GM12878 (cell line): ENCODE data around the gene NHEJ1. TPM values are rescaled to one million over a fixed set of nuclear protein-coding genes. Genes with fewer than 3 reads are reported as not detected.

Source experiments
- ATAC-seq: fragments of 200-7000 bp; cut with Tn5 transposase; 3 replicates; pipeline ENCODE4 v1.9.1; 2020; ENCODE audit warnings: mild to moderate bottlenecking, moderate library complexity
- BruUV-seq: library from RNA; stranded (reverse); fragments of 400-500 nt; replicated peaks from 2 replicates; lab custom pipeline; 2021; lab: Mats Ljungman, UMichigan
- CTCF ChIA-PET: fragments of 300-600 bp; sonication (Branson Sonifier 250); formaldehyde crosslinking; extraction: SDS; loops from one replicate; lab custom pipeline; 2021; ENCODE audit warnings: inconsistent platforms; lab: Yijun Ruan, JAX
- POLR2A ChIA-PET: fragments of 350-600 bp; formaldehyde crosslinking; extraction: SDS; loops from one replicate; lab custom pipeline; 2021; ENCODE audit warnings: inconsistent platforms; lab: Charles Lee
- RAD21 ChIA-PET: fragments of 300-600 bp; sonication (Branson Sonifier 250); formaldehyde crosslinking; loops from one replicate; lab custom pipeline; 2023; ENCODE audit warnings: antibody characterized with exemption; ENCODE audit not compliant: unreplicated experiment; lab: Charles Lee
- SMC1A ChIA-PET: fragments of 300-600 bp; sonication (Branson Sonifier 250); formaldehyde crosslinking; loops from one replicate; lab custom pipeline; 2023; ENCODE audit not compliant: unreplicated experiment, uncharacterized antibody; lab: Charles Lee
- DNase-seq: peaks from one replicate; pipeline ENCODE4 v3.0.0-alpha.2; 2011; ENCODE audit warnings: low read depth, low spot score
- FAIRE-seq: peaks from 3 replicates; lab custom pipeline; 2011; peaks lifted over from hg19 to GRCh38; lab: Jason Lieb, UNC
- H2AFZ ChIP-seq: 2 replicates; pipeline ENCODE4 v1.6.0; 2011; ENCODE audit warnings: low read depth, low read length, control low read depth; ENCODE audit not compliant: control insufficient read depth
- H3K27ac ChIP-seq: 2 replicates; pipeline ENCODE4 v1.5.1; 2011; ENCODE audit warnings: control low read depth; ENCODE audit not compliant: control insufficient read depth, insufficient read depth
- H3K27me3 ChIP-seq, 2 experiments: replicated peaks in 1 of 2; 2 replicates each; pipeline versions ENCODE4 v1.6.0 to v1.6.1; 2011; ENCODE audit warnings: low read length in 1 of 2; ENCODE audit not compliant: control insufficient read depth in 2 of 2, insufficient read depth in 2 of 2
- H3K36me3 ChIP-seq, 2 experiments: 2 replicates each; pipeline ENCODE4 v1.5.1; 2011; ENCODE audit warnings: low read length in 1 of 2; ENCODE audit not compliant: control insufficient read depth in 2 of 2, insufficient read depth in 2 of 2
- H3K4me1 ChIP-seq: 2 replicates; pipeline ENCODE4 v1.6.1; 2011; ENCODE audit warnings: mild to moderate bottlenecking, low read length, moderate library complexity, mixed read lengths; ENCODE audit not compliant: control insufficient read depth, insufficient read depth
- H3K4me2 ChIP-seq: 2 replicates; pipeline ENCODE4 v1.6.0; 2011; ENCODE audit warnings: control low read depth; ENCODE audit not compliant: control insufficient read depth, insufficient read depth
- H3K4me3 ChIP-seq: fragments of 200-600 bp; sonication (generic); 2 replicates; pipeline ENCODE4 v1.5.1; 2016
- H3K79me2 ChIP-seq: 2 replicates; pipeline ENCODE4 v1.6.0; 2011; ENCODE audit warnings: low read length; ENCODE audit not compliant: control insufficient read depth, insufficient read depth
- H3K9ac ChIP-seq: 2 replicates; pipeline ENCODE4 v1.8.0; 2011; ENCODE audit warnings: low read length, control low read depth, mixed read lengths; ENCODE audit not compliant: control insufficient read depth, insufficient read depth
- H3K9me3 ChIP-seq: replicated peaks from 3 replicates; pipeline ENCODE4 v1.5.1; 2011; ENCODE audit warnings: mild to moderate bottlenecking, low read length; ENCODE audit not compliant: control insufficient read depth, insufficient read depth
- H4K20me1 ChIP-seq: 2 replicates; pipeline ENCODE4 v1.6.0; 2011; ENCODE audit not compliant: control insufficient read depth, insufficient read depth
- CREM ChIP-seq: IDR thresholded peaks from 2 replicates; pipeline ENCODE4 v1.6.1; 2014; ENCODE audit warnings: antibody characterized with exemption, low read depth
- EGR1 ChIP-seq, 2 experiments: IDR thresholded peaks; 1 replicate in 1 of 2; 2 replicates in 1 of 2; pipeline ENCODE4 v1.6.1; 2011 to 2012; ENCODE audit warnings: low read depth in 2 of 2, low read length in 2 of 2, borderline replicate concordance in 1 of 2, mild to moderate bottlenecking in 1 of 2, moderate library complexity in 1 of 2
- HDAC6 ChIP-seq: fragments of 200-600 bp; sonication (generic); IDR thresholded peaks from one replicate; pipeline ENCODE4 v1.8.0; 2017; ENCODE audit warnings: antibody characterized with exemption; ENCODE audit not compliant: unreplicated experiment
- KLF5 ChIP-seq: fragments of 450-650 bp; IDR thresholded peaks from 2 replicates; pipeline ENCODE4 v1.6.1; 2014; ENCODE audit warnings: mild to moderate bottlenecking; ENCODE audit not compliant: partially characterized antibody
- NFXL1 ChIP-seq: fragments of 450-650 bp; IDR thresholded peaks from 2 replicates; pipeline ENCODE4 v1.6.1; 2017; ENCODE audit warnings: antibody characterized with exemption, mild to moderate bottlenecking, borderline replicate concordance
- NR2C2 ChIP-seq: IDR thresholded peaks from 2 replicates; pipeline ENCODE4 v1.6.1; 2011; ENCODE audit warnings: borderline replicate concordance, low read depth; ENCODE audit not compliant: control insufficient read depth, insufficient read length
- POLR2AphosphoS2 ChIP-seq: IDR thresholded peaks from 2 replicates; pipeline ENCODE4 v1.6.1; 2011; ENCODE audit warnings: low read depth, mild to moderate bottlenecking, low read length, improper control_type of control experiment, moderate library complexity
- POLR2AphosphoS5 ChIP-seq: IDR thresholded peaks from 2 replicates; pipeline ENCODE4 v1.6.1; 2011; ENCODE audit warnings: mild to moderate bottlenecking, low read length, inconsistent platforms
- RCOR1 ChIP-seq: conservative IDR thresholded peaks from 2 replicates; pipeline ENCODE4 v1.6.1; 2012; ENCODE audit warnings: low read depth, low read length, improper control_type of control experiment
- SREBF2 ChIP-seq: IDR thresholded peaks from 2 replicates; pipeline ENCODE4 v1.6.1; 2012; ENCODE audit warnings: mild to moderate bottlenecking, low read length
- SRF ChIP-seq, 2 experiments: IDR thresholded peaks; 2 replicates each; pipeline ENCODE4 v1.6.1; 2011; ENCODE audit warnings: low read depth in 2 of 2, low read length in 2 of 2, mild to moderate bottlenecking in 1 of 2, moderate library complexity in 1 of 2
- WGBS: methylation state at CpG from one replicate; pipeline ENCODE4 v1.1.6; 2016; ENCODE audit warnings: low lambda C conversion rate; ENCODE audit not compliant: insufficient replicate concordance, insufficient coverage; ENCODE audit errors: missing lambda C conversion rate; 5-methylcytosine and 5-hydroxymethylcytosine counted together
- in situ Hi-C: fragments of 300-500 bp; cut with MboI; formaldehyde crosslinking; loops from 9 replicates; pipeline ENCODE4 v1.14.3; 2018; ENCODE audit warnings: mixed read lengths
- intact Hi-C: fragments of 100-400 bp; cut with micrococcal nuclease; formaldehyde crosslinking; loops from one replicate; pipeline ENCODE4 v1.14.2; 2022; ENCODE audit not compliant: unreplicated experiment
- polyA plus RNA-seq, 11 experiments: library from polyadenylated mRNA; depleted of rRNA in 4 of 11; unstranded in 6 of 11; stranded (reverse) in 5 of 11; fragments of >200 nt; fragmentation: Nextera tagmentation in 4 of 11; fragmentation: Illumina TruSeq in 1 of 11; extraction: Ambion mirVana in 4 of 11; extraction: Trizol in 1 of 11; gene quantifications; 1 replicate in 1 of 11; 2 replicates in 10 of 11; pipeline versions ENCODE4 v1.2.1 to v1.2.3, GENCODE V29; 2011 to 2016; ENCODE audit warnings: inconsistent platforms in 2 of 11, missing spikeins in 2 of 11, low read depth in 1 of 11
- total RNA-seq, 4 experiments: library from RNA; depleted of rRNA in 3 of 4; stranded (reverse); fragments of >200 nt in 3 of 4; fragmentation: Illumina TruSeq in 1 of 4; extraction: Trizol in 1 of 4; gene quantifications; 2 replicates each; pipeline versions ENCODE4 v1.2.1 to v1.2.3, GENCODE V29; 2013 to 2021
- TF ChIP-seq, protein P1 (sequence below), 3 experiments: IDR thresholded peaks in 2 of 3; conservative IDR thresholded peaks in 1 of 3; 2 replicates each; pipeline ENCODE4 v1.5.1; 2011; ENCODE audit warnings: low read depth in 3 of 3, low read length in 3 of 3, mild to moderate bottlenecking in 3 of 3, control low read depth in 2 of 3, moderate library complexity in 2 of 3, inconsistent platforms in 1 of 3, mixed read lengths in 1 of 3; ENCODE audit not compliant: control insufficient read depth in 2 of 3, insufficient read depth in 1 of 3; ENCODE audit errors: extremely low read depth in 1 of 3
- TF ChIP-seq, protein P2 (sequence below): IDR thresholded peaks from 2 replicates; pipeline ENCODE4 v1.6.1; 2011; ENCODE audit warnings: low read depth, low read length, improper control_type of control experiment, borderline replicate concordance

NHEJ1 gene
- total and polyA plus RNA-seq, 10 of the 15 experiments (the other 5 are each of a cell fraction or from before 2014, with no cell fraction given): 11.8 to 20.2 (median 17.0) TPM

DNA sequence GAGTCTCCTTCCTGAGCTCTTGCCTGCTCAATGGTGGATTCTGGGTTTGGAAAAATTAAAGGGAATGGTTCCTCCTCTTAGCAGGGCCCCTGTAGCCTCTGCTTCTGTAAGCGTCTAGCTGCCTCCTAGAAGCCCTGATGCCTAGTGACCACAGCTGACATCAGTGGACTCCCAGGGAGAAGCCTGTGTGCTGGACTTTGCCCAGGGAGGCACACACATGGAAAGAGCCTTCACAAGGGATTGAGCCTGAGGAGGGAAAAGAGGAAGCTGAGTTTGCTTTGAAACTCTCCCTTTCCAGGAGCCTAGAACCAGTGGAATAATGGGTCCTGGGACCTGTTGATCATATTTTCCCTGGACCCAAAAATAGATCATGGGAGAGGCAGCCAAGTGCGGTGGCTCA is 117.9 kb downstream of the NHEJ1 start:
- Histone ChIP-seq H3K9ac (no peak overlapping the region), H3K27ac (no peak overlapping the region), H3K4me3 (no peak overlapping the region), H3K36me3 (no peaks in the 10 kb centered on the region), H3K9me3 (no peaks in the 10 kb centered on the region), H4K20me1 (no peaks in the 10 kb centered on the region), H3K27me3 (peaks cover 0 to 13% of the 10 kb centered on the region in 2 experiments; a peak in 2 of 4 replicates), H3K4me2 (no peak overlapping the region), H3K4me1 (no peaks in the 10 kb centered on the region), H3K79me2 (no peaks in the 10 kb centered on the region), H2AFZ (no peak overlapping the region)
- CTCF ChIA-PET: interaction anchor here (0.6 to 2.2 kb wide), 7 partner anchors 10 to 260 kb away, joined by 3 to 16 read pairs (median 4); no protein-coding TSS in a partner anchor
- DNase-seq: no peak
- SMC1A ChIA-PET: no interaction called here
- ATAC-seq: no peak
- WGBS: 6% methylated on average over 2 of the region's 2 CpGs
- intact Hi-C loops (no loop called here), in situ Hi-C loops (no loop called here)
- POLR2A ChIA-PET: no interaction called here
- FAIRE-seq: no peak
- BruUV-seq: no TSS peak
- no peak for TF ChIP-seq RCOR1
- no peak for TF ChIP-seq EGR1 (IDR thresholded peaks at IDR 0.05; ENCODE audit: borderline replicate concordance in 1 of 2, low read depth in 2 of 2, low read length in 2 of 2)
- TF ChIP-seq, protein P1, sequence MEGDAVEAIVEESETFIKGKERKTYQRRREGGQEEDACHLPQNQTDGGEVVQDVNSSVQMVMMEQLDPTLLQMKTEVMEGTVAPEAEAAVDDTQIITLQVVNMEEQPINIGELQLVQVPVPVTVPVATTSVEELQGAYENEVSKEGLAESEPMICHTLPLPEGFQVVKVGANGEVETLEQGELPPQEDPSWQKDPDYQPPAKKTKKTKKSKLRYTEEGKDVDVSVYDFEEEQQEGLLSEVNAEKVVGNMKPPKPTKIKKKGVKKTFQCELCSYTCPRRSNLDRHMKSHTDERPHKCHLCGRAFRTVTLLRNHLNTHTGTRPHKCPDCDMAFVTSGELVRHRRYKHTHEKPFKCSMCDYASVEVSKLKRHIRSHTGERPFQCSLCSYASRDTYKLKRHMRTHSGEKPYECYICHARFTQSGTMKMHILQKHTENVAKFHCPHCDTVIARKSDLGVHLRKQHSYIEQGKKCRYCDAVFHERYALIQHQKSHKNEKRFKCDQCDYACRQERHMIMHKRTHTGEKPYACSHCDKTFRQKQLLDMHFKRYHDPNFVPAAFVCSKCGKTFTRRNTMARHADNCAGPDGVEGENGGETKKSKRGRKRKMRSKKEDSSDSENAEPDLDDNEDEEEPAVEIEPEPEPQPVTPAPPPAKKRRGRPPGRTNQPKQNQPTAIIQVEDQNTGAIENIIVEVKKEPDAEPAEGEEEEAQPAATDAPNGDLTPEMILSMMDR (IDR thresholded peaks at IDR 0.05 in 2 of 3, conservative IDR thresholded peaks at IDR 0.05 in 1 of 3; ENCODE audit: control insufficient read depth in 2 of 3, extremely low read depth in 1 of 3, insufficient read depth in 1 of 3, low read depth in 3 of 3, low read length in 3 of 3): no peak
- no peak for TF ChIP-seq HDAC6
- no peak for TF ChIP-seq SRF (IDR thresholded peaks at IDR 0.05; ENCODE audit: low read depth in 2 of 2, low read length in 2 of 2)
- TF ChIP-seq, protein P2, sequence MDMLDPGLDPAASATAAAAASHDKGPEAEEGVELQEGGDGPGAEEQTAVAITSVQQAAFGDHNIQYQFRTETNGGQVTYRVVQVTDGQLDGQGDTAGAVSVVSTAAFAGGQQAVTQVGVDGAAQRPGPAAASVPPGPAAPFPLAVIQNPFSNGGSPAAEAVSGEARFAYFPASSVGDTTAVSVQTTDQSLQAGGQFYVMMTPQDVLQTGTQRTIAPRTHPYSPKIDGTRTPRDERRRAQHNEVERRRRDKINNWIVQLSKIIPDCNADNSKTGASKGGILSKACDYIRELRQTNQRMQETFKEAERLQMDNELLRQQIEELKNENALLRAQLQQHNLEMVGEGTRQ: no peak
- TF ChIP-seq POLR2AphosphoS2: no peak
- TF ChIP-seq SREBF2: no peak
- TF ChIP-seq NR2C2: no peak
- TF ChIP-seq CREM: no peak
- TF ChIP-seq NFXL1: no peak
- TF ChIP-seq POLR2AphosphoS5: no peak
- TF ChIP-seq KLF5: no peak
- RAD21 ChIA-PET: no interaction called here
